Tongue (tissue), 2 donors: ENCODE measurements around the gene MRPL37. TPM values are rescaled to one million over a fixed set of nuclear protein-coding genes. Genes with fewer than 3 reads are reported as not detected.
"Not testable (repeated sequence)": the region's sequence is repeated elsewhere in the genome, so short reads cannot be mapped to it uniquely, and the experiment has no call there.

Experiments used
- DNase-seq: peaks from one replicate; pipeline ENCODE4 v3.0.0-alpha.2; 2015
- total RNA-seq: library from RNA; depleted of rRNA; stranded (reverse); fragments of >200 nt; gene quantifications from one replicate; pipeline ENCODE4 v1.2.3, GENCODE V29; 2014

MRPL37 gene
- total RNA-seq: 34.7 TPM

DNA sequence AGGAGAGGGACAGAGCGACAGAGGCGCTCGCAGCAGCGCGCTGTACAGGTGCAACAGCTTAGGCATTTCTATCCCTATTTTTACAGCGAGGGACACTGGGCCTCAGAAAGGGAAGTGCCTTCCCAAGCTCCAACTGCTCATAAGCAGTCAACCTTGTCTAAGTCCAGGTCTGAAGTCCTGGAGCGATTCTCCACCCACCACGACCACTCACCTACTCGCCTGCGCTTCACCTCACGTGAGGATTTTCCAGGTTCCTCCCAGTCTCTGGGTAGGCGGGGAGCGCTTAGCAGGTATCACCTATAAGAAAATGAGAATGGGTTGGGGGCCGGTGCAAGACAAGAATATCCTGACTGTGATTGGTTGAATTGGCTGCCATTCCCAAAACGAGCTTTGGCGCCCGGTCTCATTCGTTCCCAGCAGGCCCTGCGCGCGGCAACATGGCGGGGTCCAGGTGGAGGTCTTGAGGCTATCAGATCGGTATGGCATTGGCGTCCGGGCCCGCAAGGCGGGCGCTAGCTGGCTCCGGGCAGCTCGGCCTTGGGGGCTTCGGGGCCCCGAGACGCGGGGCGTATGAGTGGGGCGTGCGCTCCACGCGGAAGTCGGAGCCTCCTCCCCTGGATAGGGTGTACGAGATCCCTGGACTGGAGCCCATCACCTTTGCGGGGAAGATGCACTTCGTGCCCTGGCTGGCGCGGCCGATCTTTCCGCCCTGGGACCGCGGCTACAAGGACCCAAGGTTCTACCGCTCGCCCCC lies at the start of gene MRPL37, which contains the start of gene CYB5RL:
TSS of gene MRPL37 (plus strand) at position 403 of the 754 bp plus-strand sequence. CDS start at position 480, 77 bp downstream.
TSS of gene CYB5RL (minus strand) at position 266 of the 754 bp plus-strand sequence. CDS start 4,414 bp downstream, outside the sequence.
- DNase-seq: peak; percentile 98

DNA sequence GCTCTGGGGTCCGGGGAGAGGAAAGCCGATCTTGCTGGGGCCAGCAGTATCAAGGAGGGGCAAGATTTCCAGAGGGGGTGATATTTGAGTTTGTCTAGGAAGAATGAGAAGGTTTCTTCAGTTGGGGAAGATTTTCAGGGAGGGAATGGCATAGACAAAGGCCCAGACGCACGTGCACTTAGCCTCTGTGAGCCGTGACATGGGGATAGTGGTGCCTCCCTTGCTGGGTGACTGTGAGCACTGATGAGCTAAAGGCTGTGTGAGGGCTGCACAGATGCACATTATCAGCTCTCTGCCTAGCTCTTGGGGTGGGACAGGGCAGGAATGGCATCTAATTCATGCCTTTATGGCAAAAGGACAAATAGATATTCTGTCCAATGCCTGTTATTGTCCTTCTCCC lies 49.0 kb upstream of the MRPL37 start:
- DNase-seq: no peak

DNA sequence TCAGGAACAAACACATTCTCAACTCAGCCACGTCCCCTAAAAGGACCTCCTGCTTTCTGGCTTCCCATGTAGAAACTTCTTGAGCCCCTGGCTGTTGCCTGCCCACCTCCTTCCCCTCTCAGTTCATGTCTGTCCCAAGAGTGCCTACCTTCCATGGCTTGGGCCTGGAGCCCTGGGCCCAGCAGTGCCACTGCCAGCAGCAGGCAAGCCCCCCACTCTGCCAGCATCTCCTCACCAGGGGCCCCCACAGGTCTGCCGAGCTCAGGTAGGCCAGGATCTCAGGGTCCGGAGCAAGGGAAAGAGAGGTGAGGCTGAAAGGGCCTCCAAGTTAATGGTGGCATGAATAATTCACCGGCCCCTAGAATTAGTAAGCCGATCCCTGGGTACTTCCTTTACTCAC lies 47.3 kb upstream of the MRPL37 start, which contains the start of gene CDCP2:
TSS of gene CDCP2 (minus strand) at position 305 of the 400 bp plus-strand sequence. CDS start at position 227, 78 bp downstream.
- no peak for DNase-seq

- DNase-seq: peak; percentile 47
Observed at GRCh38 chr1:54153535-54154439, 46.2 kb upstream of the MRPL37 start.

GRCh38 chr1:54156201-54156600 lies 43.8 kb upstream of the MRPL37 start:
- DNase-seq: no peak

DNA sequence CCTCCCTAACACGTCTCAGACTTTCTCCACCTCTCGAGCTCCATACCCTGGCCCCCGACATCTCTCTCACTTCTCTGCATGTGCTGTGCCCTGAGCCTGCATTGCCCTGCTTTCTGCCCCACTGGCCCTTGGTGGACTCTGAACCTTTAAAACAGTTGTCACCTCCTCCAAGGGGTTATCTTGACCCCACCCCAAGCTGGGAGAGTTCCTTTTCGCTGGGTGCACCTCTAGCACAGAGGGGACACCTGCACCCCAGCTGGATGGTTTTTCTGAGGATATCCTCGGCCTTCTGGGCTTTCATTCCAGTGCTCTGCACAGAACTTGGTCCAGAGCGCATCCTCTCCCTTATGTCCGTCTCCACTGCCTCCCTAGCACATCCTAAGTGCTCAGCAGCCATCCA lies 43.0 kb upstream of the MRPL37 start:
- no peak for DNase-seq

GRCh38 chr1:54157401-54157800 lies 42.6 kb upstream of the MRPL37 start:
- no peak for DNase-seq

GRCh38 chr1:54158071-54158470 lies 41.9 kb upstream of the MRPL37 start:
- no peak for DNase-seq

- DNase-seq: no peak
Observed at GRCh38 chr1:54159733-54160316, 40.1 kb upstream of the MRPL37 start.

DNA sequence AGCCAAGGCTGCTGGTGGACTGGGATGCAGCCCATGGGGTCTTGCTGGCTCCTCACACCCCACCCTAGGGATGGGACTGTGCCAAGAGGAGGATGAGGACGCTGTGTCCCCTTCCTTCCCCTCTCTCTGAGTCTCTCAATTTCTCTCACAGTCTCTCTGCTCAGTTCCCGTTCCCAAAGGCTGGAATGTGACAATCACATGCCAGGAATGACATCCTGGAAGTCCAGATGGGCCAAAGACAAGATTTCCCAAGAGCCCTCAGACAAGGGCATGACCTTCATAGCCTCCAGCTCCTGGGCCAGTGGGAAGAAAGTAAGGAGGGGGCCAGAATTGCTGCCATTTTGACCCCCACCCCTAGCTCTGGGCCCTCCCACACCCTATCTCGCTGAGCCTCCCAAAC lies 39.6 kb upstream of the MRPL37 start:
- DNase-seq: no peak

DNA sequence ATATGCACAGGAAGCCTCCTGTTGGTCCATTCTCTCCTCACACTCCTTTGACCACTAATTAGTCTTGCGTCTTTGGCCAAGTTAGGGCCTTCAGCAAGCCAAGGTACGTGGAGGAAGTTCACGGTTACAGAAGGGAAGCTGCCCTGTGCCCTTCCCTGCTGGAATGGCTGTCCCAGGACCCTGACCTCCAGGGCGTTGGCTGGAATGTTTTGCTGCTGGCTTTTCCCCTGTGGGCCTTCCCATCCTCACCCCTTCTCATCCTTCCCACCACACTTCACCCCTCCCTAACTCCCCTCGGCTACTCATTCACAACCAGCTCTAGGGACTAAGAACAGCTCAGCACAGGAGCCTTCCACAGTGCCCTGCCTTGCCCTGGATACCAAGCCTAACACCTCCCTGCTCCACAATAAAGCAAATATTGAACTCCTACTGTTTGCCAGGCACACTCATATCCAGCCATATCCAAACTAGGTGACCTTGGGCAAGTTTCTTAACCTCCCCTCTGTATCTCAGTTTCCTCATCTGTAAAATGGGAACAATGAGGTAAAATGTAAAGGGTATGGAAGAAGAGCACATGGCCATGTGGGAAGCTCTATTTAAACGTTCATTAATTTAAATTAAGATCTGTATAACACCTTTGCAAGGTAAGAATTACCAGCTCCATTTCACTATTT lies 38.3 kb upstream of the MRPL37 start:
- no peak for DNase-seq

DNA sequence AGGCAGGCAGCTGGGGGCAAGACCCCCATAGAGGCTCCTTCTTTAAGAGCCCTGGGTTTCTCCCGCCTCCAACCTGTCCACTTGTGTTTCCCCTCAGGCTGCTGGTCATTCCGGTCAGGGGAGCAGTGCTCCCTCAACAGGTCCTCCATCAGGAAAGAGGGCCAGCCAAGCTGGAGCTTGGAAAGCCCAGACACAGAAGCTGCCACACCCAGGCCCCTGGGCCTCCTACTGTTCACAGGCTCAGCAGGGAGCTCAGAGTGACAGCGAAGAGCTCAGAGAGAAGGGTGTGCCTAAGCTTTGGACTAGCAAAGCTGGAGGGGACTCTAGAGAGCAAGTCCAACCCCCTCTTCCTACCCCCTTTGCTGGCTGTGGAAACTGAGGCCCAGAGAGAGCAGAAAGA lies 36.9 kb upstream of the MRPL37 start:
- peak; percentile 9 for DNase-seq

DNA sequence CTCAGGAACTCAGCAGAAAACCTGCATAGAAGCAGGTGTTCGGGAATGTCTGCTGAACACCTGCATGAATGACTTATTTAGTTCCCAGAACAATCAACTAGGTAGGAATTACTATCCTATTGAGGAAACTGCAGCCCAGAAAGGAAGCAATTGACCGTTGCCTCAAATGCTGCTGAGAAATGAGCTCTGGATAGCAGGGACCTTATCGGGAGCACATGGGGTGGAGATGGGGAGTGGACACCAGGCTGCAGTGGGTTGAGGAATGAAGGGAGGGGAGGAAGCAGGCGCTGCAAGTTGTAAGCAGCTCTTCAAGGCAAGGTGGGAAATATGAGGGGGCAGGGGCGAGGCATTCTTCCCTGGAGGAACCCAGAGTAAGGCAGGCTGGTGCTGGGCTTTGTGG lies 36.4 kb upstream of the MRPL37 start:
- no peak for DNase-seq

- no peak for DNase-seq
Observed at GRCh38 chr1:54165146-54165545, 34.8 kb upstream of the MRPL37 start.

- not testable (repeated sequence) for DNase-seq
Observed at GRCh38 chr1:54166357-54166756, 33.6 kb upstream of the MRPL37 start.

DNA sequence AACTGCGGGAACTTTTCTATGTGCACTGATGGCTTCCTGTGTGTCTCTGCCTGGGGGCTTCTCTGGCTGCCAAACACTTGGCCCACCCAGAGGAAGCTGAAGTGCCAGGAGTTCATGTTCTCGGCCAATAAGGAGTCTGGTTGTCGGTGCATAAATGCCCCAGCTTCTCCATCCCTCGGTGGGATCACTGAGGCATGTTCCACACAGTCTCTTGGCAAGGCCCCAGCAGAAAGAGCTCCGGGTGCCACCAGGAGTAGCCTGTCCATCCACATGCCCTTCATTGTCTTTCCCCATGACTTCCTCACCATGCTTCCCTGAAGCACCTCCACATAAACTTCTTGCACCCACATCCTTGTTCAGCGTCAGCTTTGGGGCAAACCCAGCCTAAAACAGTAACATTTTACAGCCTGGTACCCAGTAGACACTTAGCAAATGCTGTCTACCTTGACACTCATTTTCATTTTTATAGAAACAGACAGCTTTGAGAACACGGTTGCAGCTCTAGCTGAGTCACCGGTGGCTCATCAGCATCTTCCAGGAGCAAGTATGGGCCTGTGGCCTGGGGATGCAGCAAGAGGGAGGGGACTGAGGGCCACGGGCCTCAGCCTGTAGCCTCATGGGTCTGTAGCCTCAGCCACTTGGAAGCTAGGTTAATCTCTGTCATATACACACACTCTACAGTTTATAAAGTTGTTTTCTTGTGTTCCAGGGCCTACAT lies 32.4 kb upstream of the MRPL37 start:
- DNase-seq: no peak

DNA sequence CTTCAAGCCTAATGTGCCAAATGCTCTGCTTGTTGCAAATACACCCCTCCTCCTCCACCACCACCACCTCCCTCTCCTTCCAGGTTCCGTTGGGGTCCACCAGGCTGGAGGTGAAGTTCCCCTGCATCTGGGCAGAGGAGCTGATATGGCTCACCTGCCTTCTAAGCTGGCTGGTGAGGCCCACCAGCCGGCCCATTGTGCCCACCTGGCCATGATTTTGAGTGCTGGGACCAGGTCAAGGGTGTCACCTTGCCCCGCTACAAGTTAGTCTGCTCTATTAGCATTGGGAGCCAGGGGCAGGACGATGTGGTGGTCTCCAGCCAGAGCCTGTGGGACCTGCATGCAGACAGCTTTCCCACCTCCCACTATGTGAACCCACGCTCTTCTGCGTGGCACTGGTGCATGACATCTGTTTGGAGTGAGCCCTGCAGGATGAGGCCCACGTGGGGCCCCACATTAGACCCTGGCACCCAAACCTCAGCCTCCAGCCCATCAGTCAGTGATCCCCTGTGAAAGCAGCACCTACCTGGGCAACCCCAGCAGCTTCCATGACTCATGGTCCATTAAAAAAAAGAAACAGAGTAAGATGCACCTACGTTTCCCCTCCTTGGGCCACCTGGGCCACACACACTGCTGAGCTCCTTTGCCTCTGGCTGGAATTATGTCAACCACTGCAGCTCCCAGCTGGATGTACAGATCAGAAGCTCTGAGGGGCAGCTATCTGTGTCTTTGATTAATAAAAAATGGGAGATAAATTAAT lies 31.6 kb upstream of the MRPL37 start:
- no peak for DNase-seq

- no peak for DNase-seq
Observed at GRCh38 chr1:54169068-54169467, 30.9 kb upstream of the MRPL37 start.

DNA sequence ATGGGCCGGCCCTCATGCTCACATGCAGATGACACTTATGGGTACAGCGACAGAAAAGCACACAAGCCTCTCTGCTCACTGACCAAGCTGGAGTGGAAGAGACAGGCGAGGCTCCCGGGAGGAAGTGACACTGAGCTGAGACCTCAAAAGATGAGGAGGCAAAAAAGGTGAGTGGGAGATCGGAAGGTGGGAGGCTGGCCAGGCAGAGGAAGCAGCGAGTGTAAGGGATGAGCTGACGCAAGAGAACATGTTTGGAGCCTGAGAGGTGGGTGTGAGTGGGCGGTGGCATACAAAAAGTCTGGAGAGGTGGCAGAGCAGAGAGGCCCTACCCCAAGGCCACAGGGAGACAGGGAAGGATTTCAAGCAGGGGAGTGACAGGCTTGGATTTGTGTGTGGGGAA lies 29.0 kb upstream of the MRPL37 start:
- DNase-seq: no peak

DNA sequence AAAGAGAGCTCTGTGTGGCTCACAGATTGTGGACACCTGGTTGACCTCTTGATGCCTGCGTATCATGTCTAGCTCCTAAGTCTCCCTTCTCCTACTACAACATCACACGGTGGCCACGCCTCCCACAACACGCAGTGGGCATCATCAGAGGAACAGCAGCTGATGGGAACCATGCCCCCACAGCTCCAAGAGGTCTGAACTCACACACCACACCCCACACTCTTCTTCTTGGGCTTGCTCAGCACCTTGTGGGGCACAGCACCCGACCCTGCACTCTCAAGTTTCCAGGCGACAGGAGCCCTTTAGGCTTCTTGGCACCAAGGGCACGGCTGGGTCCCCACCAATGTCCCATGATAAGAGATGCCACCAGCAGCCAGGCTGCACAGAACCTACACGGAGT lies 28.4 kb upstream of the MRPL37 start:
- no peak for DNase-seq
